Midbrain (tissue), 1 donor: Measurements from ENCODE around the gene XRCC2.
"Not testable (repeated sequence)": the region's sequence is repeated elsewhere in the genome, so short reads cannot be mapped to it uniquely, and the experiment has no call there.

Experiments
- DNase-seq: peaks from one replicate; lab custom pipeline; 2025; lab: John Stamatoyannopoulos, UW

The XRCC2 gene

DNA sequence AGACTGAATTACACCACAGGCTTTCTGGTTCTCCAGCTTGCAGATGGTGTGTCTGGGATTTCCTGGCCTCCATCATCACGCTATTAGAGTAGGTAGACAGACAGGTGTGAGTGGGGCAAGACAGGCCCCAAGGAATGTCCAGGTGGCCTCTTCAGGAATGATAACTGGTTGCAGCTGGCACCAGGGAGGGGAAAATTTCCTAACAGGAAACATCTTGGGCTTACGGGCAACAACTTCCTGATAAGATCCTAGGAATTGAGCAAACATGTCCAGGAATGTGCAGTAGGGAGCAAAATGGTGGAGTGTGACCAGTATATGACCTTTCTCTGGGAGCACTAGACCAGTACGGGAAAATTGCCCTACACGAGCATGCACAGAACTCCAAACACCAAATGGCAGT is 11.3 kb downstream of the XRCC2 start:
- no peak for DNase-seq

GRCh38 chr7:152663931-152664330 is 12.0 kb downstream of the XRCC2 start:
- no peak for DNase-seq

DNA sequence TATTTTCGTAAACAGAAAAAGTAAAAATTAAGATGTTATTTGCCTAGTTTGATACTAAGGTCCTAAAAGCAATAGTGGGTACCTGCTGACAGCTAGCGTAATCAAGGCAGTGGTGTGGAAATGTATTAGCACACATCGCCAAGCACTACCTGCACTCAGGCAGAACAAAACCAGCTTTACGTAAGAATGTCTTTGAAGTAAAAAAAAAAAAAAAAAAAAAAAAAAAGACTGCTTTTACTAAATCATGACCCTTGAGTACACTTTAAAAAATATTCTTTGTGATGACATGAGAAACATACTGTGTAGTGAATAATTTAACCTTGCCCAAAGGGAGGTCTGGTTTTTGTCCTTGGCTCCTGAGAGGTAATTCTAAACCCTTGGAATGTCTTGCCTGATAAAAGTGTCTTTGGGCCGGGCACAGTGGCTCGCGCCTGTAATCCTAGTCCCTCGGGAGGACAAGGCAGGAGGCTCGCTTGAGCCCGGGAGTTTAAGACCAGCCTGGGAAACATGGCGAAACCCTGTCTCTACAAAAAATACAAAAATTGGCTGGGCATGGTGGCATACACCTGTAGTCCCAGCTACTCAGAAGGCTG is 12.7 kb downstream of the XRCC2 start:
- DNase-seq: no peak

GRCh38 chr7:152661479-152661878 is 14.5 kb downstream of the XRCC2 start:
- DNase-seq: no peak

GRCh38 chr7:152660021-152660420 is 15.9 kb downstream of the XRCC2 start:
- no peak for DNase-seq

GRCh38 chr7:152654971-152655370 is 21.0 kb downstream of the XRCC2 start:
- no peak for DNase-seq

GRCh38 chr7:152649220-152649619 is 26.7 kb downstream of the XRCC2 start:
- DNase-seq: no peak

GRCh38 chr7:152647009-152647408 is 28.9 kb downstream of the XRCC2 start:
- no peak for DNase-seq

- DNase-seq: not testable (repeated sequence)
Measured at GRCh38 chr7:152646579-152646978, 29.4 kb downstream of the XRCC2 start.

DNA sequence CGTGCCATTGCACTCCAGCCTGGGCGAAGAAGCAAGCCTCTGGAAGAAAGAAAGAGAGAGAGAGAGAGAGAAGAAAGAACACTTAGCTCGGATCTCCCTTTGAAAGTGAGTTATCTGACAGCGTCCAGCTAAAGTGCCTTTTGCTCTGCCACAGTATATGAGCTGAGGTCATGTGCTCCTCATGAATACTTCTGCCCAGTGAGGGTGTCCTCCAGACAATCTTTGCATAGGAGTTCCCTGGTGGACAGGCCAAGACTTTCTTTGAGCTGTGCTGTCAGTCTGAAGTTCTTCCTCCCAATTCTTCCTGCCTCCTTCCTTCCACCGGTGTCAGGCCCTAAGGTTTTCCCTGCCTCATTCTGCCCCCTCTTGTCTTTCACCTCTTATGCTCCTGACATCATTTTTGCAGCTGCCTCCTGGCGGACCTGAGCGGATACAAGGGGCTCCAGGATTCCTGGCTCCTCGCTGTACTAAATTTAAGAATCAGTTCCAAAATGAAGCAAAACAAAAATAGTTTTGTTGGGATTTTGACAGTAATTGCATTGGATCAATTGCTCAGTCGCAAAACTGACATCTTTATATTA is 31.9 kb downstream of the XRCC2 start:
- no peak for DNase-seq

GRCh38 chr7:152641384-152641783 is 34.6 kb downstream of the XRCC2 start:
- no peak for DNase-seq

DNA sequence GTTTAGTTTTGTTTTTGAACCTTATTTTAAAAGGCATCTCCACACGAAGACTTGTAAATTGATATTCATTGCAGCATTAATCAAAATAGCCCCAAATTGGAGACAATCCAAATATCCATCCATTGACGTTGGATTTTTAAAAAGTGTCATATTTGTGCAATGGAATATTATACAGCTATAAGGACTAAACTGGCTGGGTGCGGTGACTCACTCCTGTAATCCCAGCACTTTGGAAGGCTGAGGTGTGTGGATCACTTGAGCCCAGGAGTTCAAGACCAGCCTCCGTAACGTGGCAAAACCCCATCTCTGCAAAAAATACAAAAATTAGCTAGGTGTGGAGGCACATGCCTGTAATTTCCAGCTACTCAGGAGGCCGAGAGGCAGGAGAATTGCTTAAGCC is 35.1 kb downstream of the XRCC2 start:
- no peak for DNase-seq

DNA sequence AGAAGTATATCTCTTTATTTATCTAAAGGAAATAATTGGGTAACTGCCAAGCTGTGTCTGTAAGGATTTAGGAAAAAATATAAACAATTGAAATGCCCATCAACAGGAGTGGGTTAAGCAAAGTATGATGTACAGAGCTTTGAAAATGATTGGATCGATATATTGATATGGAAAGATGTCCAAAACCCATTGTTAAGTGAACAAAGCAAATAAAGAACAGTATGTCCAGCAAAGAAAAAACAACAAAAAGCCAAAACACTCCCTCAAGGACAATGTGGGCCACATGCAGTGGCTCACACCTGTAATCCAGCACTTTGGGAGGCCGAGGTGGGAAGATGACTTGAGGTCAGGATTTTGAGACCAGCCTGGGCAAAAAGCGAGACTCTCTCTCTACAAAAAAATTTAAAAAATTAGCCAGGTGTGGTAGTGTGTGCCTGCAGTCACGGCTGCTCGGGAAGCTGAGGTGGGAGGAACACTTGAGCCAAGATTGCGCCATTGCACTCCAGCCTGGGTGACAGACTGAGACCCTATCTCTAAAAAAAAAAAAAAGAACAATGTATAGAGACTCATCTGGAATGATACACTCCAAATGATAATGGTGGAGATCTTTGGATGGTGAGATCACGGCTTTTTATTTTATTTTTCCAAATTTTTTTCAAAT is 37.9 kb downstream of the XRCC2 start:
- DNase-seq: no peak

DNA sequence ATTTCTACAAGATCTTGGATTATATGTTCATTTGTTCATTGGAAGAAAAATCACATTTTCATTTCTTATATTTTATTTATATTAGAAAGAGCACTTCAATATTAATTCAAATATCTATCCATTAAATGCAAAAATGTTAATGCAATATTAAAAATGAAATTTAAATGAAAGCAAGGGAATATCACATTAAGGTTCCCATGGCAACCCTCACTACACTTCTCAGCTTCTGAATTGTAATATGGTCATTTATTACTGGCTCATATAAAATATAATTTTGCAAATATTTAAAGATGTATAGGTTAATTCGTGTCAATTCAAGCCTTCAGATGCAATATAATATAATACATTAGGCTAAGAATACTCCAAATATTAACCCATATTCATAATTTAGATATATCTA is 38.8 kb downstream of the XRCC2 start:
- DNase-seq: no peak

GRCh38 chr7:152636441-152636840 is 39.5 kb downstream of the XRCC2 start:
- no peak for DNase-seq

GRCh38 chr7:152633504-152633903 is 42.4 kb downstream of the XRCC2 start:
- DNase-seq: no peak

DNA sequence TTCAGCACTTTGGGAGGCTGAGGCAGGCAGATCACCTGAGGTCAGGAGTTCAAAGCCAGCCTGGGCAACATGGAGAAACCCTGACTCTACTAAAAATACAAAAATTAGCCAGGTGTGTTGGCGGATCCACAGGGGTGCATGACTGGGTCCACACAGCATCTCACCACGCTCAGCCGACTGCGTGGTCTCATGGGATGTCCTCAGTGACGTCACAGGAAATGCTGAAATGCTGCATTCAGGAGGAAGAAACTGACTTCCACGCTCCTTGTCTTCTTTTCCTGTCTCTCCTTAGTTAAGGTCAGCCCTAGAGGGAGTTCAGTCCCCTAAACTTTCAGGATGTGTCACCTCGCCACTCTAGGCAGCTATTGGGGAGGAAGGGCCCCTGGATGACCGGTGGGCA is 42.9 kb downstream of the XRCC2 start:
- DNase-seq: no peak

- not testable (repeated sequence) for DNase-seq
Measured at GRCh38 chr7:152628772-152629171, 47.2 kb downstream of the XRCC2 start.

DNA sequence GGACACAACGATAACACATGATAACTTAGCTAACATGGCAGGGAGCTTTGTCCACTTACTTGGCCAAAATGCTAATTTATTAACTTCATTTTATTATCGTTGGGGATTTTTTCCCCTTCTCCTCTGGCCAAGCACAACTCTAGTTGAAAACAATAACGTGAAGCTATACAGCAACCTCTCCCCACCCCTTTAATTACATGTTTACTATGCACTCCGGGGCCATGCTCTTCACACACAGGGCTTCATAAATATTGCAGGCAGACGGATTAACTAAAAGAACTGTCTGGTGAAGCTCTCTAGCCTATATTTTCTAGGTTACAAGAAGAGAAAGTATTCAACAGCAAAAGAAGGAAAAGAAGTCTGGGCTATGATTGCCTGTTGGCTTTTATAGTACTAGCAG is 51.7 kb downstream of the XRCC2 start:
- no peak for DNase-seq

DNA sequence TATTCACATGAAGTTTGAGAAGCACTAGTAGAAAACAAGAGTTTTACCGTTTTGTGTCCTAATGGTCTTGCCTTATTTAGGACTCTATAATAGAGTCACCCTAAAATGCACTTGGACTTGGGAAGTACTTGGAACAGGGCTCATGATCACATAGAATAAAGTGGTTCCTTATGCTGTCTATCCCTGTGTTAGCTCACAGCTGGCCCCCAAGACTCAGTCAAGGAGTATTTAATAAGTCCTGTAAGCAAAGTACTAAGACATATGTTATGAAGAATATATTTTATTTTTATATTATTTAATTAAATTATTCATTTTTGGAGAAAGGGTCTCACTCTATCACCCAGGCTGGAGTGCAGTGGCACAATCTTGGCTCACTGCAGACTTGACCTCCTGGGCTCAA is 54.5 kb downstream of the XRCC2 start:
- DNase-seq: no peak

DNA sequence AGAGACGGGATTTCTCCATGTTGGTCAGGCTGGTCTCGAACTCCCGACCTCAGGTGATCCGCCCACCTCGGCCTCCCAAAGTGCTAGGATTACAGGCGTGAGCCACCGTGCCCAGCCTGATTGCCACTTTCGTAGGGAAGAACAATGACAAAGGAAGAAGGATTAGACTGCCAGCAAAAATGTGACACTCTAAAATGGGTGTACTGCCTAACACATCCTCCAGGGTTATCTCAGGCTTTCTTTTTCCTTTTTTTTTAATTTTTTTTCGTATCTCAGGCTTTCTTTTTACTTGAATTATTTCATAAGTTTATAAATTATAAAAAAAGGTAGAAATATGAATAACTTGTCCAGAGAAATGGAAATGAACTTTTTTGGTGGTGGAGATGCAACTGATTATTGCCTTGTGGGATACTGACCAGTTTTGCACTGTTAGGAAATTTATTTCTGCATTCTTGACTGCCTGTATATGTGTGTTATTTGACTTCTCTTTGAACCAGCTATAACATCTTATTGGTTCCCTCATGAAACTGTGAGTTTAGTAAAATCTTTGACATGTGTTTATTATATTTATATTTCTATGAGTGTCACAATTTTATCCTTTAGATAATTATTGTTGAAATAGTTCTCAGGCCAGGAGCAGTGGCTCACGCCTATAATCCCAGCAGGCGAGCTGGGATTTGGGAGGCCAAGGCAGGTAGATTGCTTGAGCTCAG is 56.8 kb downstream of the XRCC2 start:
- DNase-seq: no peak

GRCh38 chr7:152618427-152618826 is 57.5 kb downstream of the XRCC2 start:
- no peak for DNase-seq

- DNase-seq: no peak
Measured at GRCh38 chr7:152617056-152617455, 58.9 kb downstream of the XRCC2 start.
